CD4-positive, alpha-beta T cell treated with Interleukin-4 for 1 hour (primary cell): ENCODE data around the gene CUZD1.

ENCODE experiments used
- DNase-seq, 2 donors: peaks; one replicate each; pipeline ENCODE4 v3.0.0-alpha.2; 2020 to 2022

CUZD1 gene

DNA sequence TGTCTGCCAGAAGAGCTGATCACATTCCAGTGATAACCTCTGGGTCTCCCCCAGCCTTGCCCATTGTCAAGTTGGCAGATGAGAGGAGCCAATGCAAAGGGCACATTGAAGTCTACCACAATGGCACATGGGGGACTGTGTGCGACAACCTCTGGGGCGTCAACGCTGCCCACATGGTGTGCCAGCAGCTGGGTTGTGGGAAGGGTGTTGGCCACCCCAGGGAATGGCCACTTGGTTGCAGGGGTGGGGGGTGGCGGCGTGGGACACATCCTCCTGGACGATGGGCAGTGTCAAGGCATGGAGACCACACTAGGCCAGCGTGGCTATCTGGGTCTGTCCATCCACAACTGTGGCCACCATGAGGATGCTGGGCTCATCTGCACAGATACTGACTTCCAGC is 43.4 kb downstream of the CUZD1 start:
- no peak for DNase-seq

DNA sequence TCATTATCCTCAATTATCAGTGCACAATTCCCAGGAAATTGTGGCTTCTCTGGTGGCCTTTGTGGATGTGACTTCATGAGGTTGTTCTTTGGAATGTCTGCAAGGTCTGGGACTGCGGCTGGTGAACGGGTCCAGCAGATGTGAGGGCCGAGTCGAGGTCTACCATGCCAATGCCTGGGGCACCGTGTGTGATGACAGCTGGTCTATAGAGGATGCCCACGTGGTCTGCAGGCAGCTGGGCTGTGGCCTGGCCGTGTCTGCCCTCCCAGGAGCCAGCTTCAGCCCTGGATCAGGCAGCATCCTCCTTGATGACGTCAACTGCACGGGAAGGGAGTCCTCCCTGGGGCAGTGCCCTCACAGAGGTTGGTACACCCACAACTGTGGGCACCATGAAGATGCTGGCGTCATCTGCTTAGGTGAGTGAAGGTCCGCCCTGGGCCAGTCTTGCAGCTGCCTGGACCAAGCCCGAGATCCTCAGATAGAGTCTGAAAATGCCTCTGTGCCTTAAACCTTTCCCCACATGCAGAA is 46.9 kb downstream of the CUZD1 start:
- DNase-seq, result no peak

DNA sequence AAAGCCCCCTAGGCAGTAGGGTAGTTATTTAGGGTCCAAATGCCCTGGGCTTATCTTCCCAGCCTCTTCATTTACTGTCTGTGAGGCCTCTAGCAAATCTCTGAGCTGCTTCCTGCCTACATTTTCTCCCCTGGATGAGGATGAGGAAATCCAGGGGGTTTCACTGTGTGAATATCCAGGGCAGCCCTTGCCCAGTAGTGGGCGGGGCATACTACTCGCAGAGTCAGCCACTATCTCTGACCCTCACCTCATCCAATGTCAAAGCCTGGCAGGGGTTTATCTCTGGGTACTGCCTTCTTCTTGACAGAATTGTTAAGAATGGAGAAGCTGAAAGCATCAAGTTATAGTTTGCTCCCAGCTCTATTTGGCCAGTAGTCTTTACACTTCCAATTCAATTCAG is 48.9 kb downstream of the CUZD1 start:
- no peak for DNase-seq

DNA sequence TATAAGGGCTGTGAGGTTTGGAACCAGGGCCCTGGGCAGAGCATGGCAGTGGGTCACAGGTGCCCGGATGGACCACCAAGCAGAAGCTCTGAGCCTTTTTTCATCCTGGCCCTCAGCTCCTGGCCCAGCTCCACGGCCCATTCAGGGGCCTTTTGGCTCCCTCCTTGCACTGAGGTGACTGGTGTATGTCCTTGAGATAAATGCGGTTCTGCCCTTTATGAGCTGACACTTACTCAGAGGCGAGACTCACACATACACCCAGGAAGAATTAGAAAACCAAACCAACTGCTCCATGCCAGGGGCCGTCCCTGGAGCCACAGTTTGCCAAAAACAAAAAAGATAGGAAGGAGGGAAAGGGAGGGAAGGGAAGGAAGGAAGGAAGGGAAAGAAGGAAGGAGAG is 49.7 kb downstream of the CUZD1 start:
- DNase-seq, result no peak

GRCh38 chr10:122786269-122786668 is 59.4 kb downstream of the CUZD1 start:
- DNase-seq, result no peak

DNA sequence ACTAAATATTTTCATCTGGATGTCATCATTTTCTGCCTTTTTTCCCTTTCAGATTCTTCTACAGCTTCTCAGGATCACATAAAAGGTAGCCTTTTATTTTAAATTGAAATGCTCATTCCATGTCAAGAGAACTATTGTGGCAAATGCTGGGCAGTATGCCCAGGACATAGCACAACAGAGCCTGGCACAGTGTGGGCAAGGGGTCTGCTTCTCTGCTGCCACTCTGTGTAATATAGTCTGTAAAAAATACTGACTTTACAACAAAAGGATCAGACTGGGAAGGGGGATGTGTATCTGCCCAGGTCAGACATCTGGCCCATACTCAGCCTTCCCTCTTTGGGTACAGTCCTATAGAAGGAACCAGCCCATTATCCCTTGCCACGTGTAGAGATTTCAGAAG is 62.7 kb downstream of the CUZD1 start:
- no peak for DNase-seq
